ENCODE data around the gene CSNK1A1.

CSNK1A1 gene

GRCh38 chr5:149528281-149529060 lies 22.8 kb downstream of the CSNK1A1 start:
- TF ChIP-seq ZFX (IDR thresholded peaks at IDR 0.05; ENCODE audit: borderline replicate concordance) (no peak), CTCF (IDR thresholded peaks at IDR 0.05) (no peak)

GRCh38 chr5:149526845-149527590 lies 24.2 kb downstream of the CSNK1A1 start:
- TF ChIP-seq CTCF (IDR thresholded peaks at IDR 0.05) (no peak), ZFX (IDR thresholded peaks at IDR 0.05; ENCODE audit: borderline replicate concordance) (no peak)
- H3K27ac ChIP-seq = peak overlapping the region; percentile 25; the same call in 1 of the 2 replicates

More at GRCh38 chr5:149528281-149529060, 22.8 kb downstream of the CSNK1A1 start:
- peak overlapping the region; percentile 10; the same call in 1 of the 2 replicates for H3K27ac ChIP-seq

DNA sequence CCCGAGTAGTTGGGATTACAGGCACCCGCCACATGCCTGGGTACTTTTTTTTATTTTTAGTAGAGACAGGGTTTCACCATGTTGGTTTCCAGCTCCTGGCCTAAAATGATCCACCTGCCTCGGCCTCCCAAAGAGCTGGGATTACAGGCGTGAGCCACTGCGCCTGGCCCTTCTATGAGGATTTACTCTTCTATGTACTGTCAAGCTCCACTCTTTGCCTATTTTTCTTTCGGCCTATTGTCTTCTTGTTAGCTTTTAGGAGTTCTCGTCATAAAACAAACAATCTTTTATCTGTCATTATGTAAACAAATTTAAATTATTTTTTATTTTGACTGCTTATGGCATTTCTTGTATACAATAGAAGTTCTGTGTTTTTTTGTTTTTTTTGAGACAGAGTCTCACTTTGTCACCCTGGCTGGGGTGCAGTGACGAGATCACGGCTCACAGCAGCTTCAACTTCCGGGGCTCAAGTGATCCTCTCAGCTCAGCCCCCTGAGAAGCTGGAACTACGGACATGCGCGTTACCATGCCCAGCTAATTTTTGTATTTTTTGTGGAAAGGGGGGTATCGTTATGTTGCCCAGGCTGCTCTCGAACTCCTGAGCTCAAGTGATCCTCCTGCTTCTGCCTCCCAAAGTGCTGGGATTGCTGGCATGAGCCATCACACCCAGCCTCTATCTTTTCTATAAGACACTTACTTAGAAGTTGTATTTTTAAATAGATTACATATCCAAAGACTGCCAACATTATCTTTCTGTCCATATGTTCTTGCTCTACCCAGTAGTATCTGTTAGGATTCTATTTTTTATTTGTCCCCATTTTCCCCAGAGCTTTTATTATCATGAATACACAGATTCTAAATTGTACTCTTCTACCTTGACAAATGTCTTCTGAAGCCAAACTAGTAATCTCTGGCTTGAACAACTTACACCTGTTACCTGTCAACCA lies 29.2 kb downstream of the CSNK1A1 start:
- TF ChIP-seq ZFX (IDR thresholded peaks at IDR 0.05; ENCODE audit: borderline replicate concordance) = no peak
- TF ChIP-seq CTCF (IDR thresholded peaks at IDR 0.05) = no peak
- peak overlapping the region; percentile 47 for H3K27ac ChIP-seq

DNA sequence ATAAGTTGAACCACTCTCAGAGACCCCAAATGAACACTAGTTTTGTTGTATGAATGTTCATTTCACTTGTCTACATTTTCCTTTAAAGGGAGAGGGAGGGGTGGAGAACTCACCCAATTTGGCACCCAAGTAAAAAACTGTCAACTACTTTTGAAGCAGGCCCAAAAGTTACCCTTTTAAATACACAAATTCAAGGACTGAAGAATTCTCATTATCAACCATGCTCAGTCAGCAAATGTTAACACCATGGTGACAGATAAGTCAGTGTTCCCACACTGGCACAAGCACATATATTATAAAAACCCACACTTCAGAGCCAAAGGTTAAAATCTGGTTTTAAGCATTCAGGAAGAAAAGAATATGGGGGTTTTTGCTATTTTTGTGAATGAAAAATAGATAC lies 31.6 kb downstream of the CSNK1A1 start:
- no peak for TF ChIP-seq ZFX (IDR thresholded peaks at IDR 0.05; ENCODE audit: borderline replicate concordance)
- TF ChIP-seq CTCF (IDR thresholded peaks at IDR 0.05) = no peak
- H3K27ac ChIP-seq = 0 out of 2 replicates have a peak overlapping the region, but pooled peaks have one; percentile 6

GRCh38 chr5:149518620-149519019 lies 32.6 kb downstream of the CSNK1A1 start:
- H3K27ac ChIP-seq = no peak overlapping the region; the same call in 1 of the 2 replicates
- TF ChIP-seq ZFX (IDR thresholded peaks at IDR 0.05; ENCODE audit: borderline replicate concordance) = no peak
- TF ChIP-seq CTCF (IDR thresholded peaks at IDR 0.05) = no peak

DNA sequence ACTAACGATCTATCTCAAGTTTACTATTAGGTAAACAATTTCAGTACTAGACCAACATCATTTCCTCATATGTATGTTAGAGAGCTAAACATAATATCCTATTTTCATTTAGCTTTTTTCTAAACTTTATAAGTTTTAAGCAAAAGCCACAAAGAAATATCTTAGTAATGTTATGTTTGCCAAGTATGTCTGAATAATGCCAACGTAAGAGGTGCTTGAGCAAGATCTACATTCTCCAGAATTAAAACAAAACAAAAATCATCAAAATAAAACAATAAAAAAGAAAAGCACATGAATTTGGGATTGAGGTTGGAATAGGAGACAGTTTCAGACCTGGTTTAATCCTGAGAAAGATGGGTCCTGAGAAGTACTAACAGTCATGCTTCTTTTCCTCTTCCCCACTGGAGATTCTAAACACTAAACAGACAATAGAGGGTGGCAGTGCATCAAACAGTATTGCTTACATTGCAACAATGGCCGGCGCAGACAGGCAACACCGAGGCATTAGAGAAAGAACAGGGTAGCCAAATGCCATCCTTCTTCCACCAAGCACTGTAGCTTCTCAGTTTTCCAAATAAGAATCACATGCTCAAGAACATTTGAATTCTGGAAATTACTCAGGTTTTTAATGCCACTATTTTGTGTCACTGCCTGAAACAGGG lies 33.6 kb downstream of the CSNK1A1 start:
- TF ChIP-seq ZFX (IDR thresholded peaks at IDR 0.05; ENCODE audit: borderline replicate concordance) (no peak), CTCF (IDR thresholded peaks at IDR 0.05) (no peak)
- peak overlapping the region; percentile 17; the same call in 1 of the 2 replicates for H3K27ac ChIP-seq

Data from 22Rv1 (cell line).